HG03520 (cell line): ENCODE results near the gene HDAC3.
A peak's percentile ranks its signal among the peaks of the same experiment; 100 is the strongest.
"Not testable (repeated sequence)": the region's sequence is repeated elsewhere in the genome, so short reads cannot be mapped to it uniquely, and the experiment has no call there.

Experiments used
- ATAC-seq: cut with Tn5 transposase; IDR thresholded peaks from one replicate; pipeline ENCODE4 v1.9.1; 2021; ENCODE audit warnings: mild to moderate bottlenecking, moderate library complexity; ENCODE audit not compliant: unreplicated experiment

HDAC3 gene

DNA sequence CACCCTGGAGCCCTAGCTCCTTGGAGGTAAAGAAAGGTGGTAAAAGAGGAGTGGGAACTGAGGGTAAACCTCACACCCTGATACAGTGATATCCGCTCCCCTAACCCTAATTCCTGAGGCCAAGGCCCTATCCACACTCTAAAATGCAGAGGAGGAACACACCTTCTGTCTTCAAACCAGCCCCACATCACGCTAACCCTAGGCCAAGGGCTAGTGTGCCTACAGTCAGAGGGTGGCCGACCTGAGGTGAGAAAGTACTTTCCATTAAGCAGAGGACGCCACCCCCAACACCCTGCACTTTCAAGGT is 590 bp downstream of the HDAC3 start:
- no peak for ATAC-seq

DNA sequence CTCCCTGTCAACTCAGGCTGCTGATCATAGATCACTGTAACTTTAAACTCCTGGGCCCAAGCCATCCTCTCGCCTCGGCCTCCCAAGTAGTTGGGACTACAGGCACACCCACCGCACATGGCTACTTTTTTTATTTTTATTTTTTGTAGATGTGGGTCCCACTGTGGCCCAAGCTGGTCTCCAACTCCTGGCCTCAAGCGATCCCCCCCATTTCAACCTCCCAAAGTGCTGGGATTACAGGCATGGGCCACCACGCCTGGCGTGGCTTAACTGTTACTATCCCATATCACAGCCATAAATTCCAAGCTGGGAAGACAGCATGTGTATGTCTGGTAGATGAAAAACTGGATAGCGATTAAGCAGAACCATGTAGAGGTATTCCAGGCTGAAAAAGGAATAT is 1.0 kb downstream of the HDAC3 start:
- no peak for ATAC-seq

DNA sequence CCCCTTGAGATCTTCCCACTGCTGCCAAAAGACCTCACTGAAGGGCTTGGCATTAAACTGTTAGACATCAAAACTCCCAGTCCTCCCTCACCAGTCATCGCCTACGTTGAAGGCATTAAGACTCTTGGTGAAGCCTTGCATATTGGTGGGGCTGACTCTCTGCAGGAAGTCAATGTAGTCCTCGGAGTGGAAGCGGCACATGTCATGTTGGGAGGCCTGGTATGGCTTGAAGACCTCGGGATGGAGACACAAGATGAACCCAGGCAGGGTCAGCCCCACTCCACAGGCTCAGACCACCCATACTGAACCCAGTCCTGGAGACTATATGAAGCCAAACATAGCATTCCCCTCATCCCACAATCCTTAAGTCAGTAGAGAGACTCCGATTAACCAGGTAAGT is 1.9 kb downstream of the HDAC3 start:
- ATAC-seq, result no peak

DNA sequence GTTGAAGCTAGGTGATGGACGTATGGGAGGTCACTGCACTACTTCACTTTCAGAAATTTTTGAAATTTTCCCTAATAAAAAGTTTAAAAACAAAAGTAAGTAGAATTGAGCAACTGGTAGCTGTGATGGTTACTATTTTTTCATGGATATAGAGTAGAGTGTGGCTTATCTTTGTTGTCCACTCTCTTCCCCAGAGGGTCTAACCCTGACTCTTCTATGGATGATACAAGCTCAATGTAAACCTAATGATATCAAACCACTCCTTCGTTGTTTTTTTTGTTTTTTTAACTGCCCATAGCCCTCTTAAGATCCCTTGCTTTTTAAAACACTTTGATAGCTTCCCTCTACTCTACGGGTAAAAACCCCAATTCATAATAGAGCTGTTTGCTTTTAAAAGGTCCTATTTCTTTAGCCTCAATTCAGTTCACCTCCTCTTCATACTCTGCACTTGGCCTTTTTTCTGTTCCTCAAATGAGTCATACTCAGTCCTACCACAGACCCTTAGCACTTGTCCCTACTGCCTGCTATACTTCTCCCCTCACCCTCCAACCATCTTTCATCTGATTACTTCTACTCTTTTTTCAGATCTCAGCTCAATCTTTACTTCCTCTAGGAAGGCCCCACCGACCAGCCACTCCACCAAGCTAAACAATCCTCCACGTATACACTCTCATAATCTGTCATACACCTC is 2.6 kb downstream of the HDAC3 start:
- ATAC-seq, result peak; percentile 66

DNA sequence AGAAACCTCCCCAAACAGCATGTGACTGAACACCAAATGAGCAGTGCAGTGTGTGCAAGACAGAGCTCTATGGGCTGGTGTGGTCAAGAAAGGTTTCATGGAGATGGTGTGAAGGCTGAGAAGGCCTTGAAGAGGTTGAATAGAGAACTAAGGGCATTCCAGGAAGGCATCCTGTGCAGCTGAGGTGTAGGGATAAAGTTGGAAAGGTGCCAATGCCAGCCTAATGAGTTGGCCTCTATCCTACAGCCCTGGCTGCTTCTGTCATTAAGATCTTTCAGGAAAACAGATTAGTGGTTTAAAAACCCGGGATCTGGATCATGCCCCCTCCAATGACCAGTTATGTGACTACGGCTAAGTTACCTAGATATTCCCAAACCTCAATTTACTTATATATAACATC is 4.0 kb downstream of the HDAC3 start:
- ATAC-seq, result no peak

DNA sequence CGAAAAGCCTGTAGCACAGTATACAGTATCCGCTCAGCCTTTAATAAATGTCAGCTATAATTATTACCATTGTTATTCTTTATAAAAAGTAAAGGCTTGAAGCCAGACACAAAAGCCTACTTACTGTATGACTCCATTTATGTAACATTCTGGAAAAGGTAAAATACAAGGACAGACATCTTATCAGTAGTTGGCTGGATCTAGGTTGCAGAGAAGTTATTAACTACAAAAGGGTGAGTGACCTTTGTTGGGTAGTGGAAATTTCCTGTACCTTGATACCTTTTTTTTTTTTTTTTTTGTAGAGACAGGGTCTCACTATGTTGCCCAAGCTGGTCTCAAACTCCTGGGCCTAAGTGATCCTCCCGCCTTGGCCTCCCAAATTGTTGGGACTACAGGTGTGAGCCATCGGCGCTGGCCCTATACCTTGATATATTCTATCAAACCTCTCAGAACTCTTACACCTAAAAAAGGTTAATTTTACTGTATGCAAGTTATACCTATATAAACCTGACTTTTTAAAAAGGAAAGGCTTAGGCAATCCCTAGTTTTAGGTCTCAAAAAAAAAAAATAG is 6.0 kb downstream of the HDAC3 start:
- no peak for ATAC-seq

DNA sequence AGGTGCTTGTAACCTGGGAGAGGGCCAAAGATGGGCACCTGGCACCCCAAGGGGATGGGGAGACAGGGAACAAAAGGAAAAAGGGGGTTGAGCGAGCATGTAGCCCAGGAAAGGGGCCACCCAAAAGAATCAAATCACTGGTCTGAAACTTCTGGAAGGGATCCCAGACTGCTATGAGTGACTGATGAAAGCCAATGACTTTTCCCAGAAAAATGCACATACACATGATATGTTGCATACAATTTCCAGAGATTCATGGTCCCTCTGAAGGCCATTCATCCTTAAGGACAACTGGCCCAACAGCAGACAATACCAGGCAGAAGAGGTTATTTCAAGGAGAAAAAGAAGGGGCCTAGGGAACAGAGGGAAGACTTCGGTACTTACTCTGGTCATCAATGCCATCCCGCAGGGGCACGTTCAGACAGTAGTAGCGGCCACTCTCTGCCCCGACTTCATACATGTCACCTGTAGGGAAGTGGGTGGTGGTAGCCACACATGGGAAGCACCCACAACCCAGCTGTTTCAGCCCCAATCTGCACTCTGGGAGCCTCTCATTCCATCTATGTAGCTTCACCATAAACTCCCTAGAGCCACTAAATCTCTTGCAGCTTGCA is 8.4 kb downstream of the HDAC3 start:
- no peak for ATAC-seq

DNA sequence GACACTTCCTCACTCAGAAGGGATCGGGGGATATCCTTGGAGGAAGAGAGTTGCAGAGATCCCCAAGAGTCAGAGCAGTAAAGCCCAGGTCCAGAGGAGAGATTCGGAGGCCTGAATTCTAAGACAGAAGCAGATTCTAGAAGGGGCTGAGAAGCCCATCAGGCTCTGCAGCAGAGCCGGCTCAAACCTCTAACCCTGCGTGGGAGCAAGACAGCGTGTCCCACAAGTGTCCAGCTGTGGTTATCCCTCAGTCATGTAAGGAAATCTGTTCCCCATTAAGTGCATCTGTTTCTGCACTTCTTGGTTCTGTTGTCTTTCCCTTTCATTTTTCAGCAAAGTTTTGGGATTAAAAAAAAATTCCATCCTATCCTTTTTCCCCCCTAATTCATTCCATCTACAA is 13.0 kb downstream of the HDAC3 start:
- no peak for ATAC-seq

DNA sequence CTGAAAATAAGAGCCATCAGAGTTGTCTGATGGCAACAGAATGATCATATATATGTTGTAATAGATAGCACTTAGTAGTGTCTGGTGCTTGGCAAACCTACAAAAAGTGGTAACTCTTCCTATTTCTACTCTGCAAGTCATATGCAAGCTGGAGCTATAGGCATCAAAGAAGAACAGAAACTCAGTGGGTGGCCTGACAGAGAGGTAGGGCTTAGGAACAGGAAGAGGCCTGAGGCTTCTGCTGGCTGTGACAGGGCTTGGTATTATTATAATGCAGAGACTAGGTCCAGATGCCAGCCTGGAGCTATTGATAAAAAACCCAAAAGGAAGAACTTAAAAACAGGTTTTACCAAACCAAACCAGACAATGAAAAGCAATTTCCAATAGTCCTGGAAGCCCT is 13.5 kb downstream of the HDAC3 start:
- peak; percentile 39 for ATAC-seq

DNA sequence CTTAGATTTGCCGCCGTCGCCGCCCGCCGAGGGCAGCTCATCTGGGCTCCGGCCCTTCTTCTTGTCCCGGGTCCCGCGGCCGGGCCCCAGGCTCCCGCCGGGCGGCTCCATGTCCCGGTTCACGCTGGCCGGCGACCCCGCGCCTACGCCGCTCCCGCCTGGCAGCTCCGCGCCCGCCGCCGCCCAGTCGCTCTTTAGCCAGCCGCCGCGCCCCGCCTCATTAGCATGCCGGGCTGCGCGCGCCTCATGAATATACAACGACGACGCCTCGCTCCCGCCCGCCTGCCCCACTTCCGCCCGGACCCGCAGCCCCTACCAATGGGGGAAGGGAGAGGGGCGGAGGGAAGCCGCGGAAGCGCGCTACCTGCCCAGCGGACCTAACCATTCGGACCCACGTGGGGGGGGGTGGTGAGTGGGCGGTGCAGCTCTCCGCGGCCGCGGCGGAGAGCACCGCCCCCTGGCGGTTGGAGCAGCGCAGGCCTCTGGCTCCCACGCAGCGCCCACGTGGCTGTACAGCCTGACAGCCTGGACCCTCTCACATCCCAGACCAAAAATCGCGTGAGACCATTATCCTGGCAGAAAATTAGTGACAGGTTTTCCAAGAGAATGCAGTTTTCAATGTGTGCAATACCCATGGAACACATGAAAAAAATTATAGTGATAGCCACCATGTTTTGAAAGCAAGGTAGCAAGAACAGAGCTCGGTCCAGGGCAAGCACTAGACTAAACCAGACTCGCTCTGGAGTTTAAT is 17.7 kb downstream of the HDAC3 start, which contains the start of gene DIAPH1:
Gene DIAPH1, minus strand, starts transcription at position 197 of the 751 bp plus-strand sequence. Its CDS starts 86 bp downstream, at position 111.
- ATAC-seq, result peak; percentile 78

DNA sequence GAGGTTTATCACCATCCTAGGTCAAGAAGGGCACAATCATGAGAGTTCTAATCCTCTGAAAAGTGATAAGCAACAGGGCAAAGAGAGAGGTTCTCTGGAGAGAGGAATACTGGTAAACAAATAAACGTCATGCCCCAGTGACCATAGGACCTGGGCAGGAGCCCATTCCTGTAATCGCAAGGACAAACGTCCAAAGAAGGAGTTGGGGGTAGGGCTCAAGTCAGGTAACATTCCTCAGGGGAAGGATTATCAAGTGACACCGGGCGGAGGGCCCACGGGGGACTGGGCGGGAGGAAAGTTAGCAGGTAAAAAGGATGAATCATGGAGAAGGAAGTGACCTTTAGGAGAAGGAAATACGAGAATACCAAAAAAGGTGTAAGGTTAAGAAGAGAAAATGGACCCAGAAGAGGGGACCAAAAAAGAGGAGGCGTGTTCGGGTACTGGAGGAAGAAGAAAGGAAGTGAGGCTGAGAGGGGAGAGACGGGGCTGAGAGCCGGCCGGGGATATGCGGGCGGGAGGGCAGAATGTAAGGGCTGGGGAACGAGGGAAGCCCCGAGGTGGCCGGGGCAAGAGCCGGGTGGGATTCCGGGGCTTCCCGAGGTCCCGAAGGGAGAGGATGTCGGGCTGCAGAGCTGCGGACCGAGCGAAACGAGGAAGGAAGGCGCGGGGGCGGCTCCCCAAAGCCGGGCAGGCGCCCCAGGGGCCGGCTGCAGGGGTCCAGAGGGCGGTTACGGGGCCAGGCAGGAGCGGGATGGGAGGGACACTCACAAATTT is 18.4 kb downstream of the HDAC3 start:
- ATAC-seq, result peak; percentile 24

DNA sequence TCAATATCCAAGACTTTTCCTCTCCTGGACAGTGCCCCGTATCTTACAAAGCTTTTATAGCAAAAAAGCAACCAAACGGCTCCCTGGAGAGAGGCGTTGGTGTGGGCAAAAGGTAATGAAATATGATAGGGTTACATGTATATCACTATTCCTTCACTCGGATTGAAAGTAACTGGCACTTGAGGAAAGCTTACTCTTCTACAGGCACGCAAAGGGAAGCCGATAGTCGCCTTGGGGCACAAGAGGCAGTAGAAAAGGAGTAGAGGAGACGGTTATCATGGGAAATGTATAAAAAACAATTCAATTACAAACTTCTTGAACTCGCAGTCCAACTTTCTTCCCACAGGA is 19.0 kb downstream of the HDAC3 start:
- no peak for ATAC-seq

DNA sequence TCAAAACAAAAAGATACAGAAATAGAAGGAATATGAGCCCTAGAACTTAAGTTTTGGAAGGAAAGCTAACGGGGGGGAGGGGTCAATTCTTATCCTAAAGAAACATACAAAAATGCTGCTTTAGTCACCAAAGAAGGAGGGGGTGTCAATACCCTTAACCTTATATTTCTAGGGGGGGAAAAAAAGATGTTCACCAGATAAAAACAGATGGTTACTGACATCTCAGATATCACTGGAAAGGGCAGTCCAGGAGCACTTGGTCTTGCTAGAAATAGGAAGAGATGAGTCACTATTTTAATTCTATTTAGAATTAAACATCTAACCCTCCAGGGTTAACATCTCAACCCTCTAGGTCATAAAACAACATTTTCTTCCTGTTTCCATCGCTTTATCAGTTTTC is 19.5 kb downstream of the HDAC3 start:
- ATAC-seq, result no peak

DNA sequence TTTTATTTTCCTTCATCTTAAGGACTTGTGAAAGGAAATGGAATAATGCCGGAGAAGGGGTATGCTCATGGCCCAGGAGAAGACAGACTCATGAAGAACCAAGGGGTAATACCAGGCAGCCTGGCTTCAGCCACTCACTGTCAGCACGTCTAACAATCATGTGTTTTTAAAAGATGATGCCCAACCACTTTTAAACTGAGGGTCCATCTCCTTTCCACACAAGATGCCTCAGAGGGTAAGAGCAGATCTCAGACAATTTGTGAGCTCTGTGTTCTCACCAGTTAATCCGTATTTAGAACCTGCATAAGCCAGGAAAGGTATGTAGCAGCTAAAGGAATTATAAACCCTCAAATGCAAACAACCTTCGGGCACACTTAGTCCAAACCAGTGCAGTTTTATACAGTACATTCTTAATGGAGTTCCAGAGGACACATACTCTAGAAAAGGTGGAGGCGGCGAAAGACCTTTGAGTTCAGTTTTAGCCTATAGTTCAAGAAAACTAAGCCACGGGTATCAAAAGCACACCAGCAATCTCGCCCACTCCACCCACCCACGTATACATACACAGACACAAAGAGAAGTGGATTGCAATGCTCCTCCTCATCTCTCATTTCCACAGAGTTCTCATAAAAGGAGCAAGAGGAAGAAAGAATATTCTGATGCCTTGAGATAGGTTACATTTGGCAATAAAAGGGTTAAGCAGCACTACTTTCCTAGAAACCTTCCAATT is 20.5 kb downstream of the HDAC3 start:
- no peak for ATAC-seq

DNA sequence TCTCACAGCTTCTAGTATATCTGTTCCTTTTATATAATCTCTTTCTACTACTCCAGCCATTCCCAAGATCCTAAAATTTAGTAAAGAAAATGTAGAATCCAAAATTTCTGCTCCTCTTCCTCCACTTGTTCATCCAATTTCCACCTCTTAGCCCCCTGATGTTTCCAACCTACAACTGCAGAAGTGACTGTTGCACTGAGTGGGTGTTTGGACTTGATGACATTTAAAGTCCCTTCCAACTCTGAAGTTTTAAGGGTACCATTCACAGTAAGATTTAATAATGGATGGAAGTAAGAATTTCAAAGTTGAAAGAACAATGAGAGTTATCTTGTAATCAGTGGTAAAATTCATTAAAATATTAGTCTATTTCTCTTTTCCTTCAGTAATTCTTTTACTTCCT is 23.3 kb downstream of the HDAC3 start:
- no peak for ATAC-seq

DNA sequence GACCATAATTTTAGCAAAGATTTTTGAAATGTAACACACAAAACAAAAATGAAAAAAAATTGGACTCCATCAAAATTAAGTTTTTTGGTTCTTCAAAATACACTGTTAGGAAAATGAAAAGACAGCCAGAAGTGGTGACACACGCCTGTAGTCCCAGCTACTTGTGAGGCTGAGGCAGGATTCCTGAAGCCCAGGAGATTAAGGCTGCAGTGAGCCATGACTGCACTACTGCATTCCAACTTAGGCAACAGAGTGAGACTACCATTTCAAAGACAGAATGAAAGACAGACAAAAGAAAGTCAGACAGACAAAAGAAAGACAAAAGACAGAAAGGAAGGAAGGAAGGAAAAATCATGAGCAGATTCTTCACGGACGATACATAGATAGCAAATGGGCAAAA is 25.4 kb downstream of the HDAC3 start:
- ATAC-seq, result no peak

DNA sequence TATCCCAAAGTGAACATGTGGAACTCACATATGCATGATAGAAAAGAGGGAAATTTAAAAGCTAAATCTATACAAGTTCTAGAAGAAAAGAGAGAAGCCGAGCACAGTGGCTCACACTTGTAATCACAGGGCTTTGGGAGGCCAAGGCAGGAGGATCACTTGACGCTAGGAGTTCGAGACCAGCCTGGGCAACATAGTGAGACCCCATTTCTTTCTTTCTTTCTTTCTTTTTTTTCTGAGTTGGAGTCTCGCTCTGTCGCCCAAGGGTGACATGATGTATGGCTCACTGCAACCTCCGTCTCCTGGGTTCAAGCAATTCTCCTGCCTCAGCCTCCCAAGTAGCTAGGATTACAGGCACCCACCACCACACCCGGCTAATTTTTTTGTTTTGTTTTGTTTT is 26.7 kb downstream of the HDAC3 start:
- ATAC-seq, result not testable (repeated sequence)

DNA sequence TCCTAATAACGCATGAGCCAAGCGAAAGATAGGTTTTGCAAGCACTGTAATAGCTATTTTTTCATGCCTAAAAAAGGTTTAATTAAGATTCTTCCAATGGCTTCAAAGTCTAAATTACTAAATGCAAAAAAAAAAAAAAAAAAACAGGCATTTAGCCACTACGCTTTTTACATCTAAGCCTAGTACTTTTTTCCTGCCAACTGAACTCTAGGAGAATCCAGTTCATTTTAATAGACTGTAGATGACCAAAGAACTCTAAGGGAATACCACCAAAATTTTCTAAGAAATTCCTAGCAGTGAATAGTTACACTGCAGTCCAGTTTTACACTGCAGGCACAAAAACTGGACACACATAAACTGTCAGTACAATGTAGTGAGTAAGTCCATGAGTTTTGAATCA is 27.6 kb downstream of the HDAC3 start:
- no peak for ATAC-seq

DNA sequence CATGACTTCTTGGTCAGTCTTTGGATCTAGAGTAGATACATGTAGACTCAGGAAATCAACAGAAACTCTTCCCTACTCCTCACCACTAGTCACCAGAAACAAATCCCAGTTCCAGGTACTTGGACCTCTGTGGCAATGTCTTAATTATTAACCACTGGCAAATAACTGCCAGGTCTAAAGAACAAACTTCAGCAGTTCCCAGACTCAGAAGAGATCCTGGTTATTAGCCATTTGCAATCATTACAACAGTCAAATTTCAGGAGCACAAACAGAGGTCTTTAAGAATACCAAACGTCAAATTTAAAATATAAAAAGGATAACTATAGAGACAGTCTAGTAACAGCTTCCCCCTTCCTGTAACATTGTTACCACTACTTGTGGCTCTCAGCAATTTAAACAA is 28.1 kb downstream of the HDAC3 start:
- no peak for ATAC-seq

DNA sequence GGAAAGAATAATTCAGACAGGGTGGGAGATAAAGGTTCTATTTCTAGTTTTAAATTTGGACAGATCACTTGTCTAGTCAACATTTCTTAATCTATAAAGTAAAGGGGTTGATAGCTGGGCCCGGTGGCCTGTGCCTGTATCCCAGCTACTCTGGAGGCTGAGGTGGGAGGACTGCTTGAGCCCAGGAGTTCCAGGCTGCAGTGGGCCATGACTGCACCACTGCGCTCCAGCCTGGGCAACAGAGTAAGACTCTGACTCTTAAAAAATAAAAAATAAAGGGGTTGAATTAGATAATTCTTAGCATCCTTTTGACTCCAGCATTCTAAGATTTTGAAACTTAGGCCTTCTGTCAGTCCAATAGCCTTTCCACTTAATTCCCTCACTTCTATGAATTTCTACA is 28.6 kb downstream of the HDAC3 start:
- no peak for ATAC-seq
